Activated CD4-positive, alpha-beta T cell treated with anti-CD3 and anti-CD28 coated beads, Interleukin-10, Interleukin-2, amounts not matched to agents 100 ng/mL and 50 ng/mL, durations not matched to agents 16 hours and 8 hours (primary cell): ENCODE measurements around the gene PTPN2.
"Not testable (repeated sequence)": the region's sequence is repeated elsewhere in the genome, so short reads cannot be mapped to it uniquely, and the experiment has no call there.

ENCODE experiments used
- DNase-seq: peaks from one replicate; pipeline ENCODE4 v3.0.0-alpha.2; 2020

PTPN2 gene

DNA sequence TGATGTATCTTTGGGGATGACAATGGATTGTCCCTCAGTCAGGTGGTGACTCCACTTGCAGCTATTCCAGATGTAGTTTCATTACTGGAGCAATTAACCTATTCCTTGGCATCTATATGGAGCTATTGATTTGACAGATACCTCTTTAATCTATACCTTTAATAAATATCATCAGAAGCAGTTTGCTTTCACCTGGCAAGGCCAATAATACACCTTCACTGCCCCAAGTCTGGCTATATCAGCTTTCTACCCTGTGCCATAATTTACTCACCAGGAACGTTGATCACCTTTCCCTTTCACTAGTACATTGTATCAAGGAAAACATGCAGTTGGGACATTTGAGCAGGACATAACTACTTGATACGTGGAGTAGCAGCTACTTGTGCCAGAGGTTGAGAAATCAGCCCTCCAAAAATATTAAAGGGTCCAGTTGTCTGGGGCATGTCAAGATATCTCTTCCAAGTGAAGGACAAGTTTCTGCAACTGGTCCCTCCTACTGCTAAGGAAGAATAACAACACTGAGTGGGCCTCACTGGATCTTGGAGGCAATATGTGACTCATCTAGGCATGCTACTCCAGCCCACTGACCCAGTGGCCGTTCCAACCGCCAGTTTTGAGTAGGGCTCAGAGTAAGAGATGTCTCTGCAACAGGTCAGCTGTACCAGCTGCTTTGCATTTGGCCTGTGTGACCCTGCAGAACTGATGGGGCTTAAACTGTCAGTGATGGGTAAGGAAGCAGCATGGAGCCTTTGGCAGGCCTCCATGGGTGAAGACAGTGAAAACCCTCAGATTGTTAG, 114.2 kb downstream of the PTPN2 start:
- DNase-seq: no peak

DNA sequence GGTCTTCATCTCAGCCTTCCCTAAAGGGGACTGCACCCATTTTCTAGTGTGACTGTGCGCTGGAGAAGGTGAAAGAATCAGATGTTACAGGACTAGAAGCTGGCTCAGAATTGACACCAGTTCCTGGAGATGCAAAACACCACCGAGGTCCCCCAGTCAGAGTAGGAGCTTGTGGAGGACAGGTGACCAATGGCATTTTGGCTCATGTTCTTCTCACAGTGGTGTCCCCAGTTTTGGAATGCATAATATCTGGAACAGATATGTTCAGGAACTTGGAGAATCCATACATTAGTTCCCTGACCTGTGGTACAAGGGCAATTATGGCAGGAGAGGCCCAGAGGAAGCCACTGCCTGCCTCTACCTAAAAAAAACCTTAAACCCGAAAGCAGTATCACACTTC, 114.9 kb downstream of the PTPN2 start:
- no peak for DNase-seq

DNA sequence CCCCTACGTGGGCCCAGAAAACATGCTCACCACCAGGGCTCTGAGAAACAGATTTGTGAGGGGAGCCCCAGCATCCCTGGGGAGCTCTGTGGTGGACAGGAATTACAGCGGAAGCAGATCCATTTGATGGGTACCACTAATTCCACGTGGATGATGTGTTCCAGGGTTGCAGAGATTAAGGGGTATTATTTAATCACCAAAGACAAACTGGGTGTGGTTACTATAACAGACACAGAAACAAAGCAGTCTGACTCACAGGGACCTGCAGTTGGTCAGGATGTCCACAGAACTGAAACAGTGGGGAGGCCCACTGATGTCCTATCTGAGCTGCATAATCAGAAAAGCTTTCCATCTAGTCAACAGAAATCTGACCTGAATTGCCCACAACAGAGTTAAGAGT, 115.4 kb downstream of the PTPN2 start:
- DNase-seq: no peak

- DNase-seq: no peak
These were observed 116.4 kb downstream of the PTPN2 start for GRCh38 chr18:12767580-12768155.

GRCh38 chr18:12766986-12767433, 117.0 kb downstream of the PTPN2 start:
- DNase-seq: no peak

- DNase-seq: no peak
These were observed 118.5 kb downstream of the PTPN2 start for GRCh38 chr18:12765586-12765985.

- DNase-seq: no peak
These were observed 118.9 kb downstream of the PTPN2 start for GRCh38 chr18:12765126-12765525.

- DNase-seq: not testable (repeated sequence)
These were observed 125.5 kb downstream of the PTPN2 start for GRCh38 chr18:12758566-12758965.

- DNase-seq: not testable (repeated sequence)
These were observed 127.3 kb downstream of the PTPN2 start for GRCh38 chr18:12756619-12757239.

GRCh38 chr18:12755606-12756005, 128.4 kb downstream of the PTPN2 start:
- not testable (repeated sequence) for DNase-seq

GRCh38 chr18:12754511-12754910, 129.5 kb downstream of the PTPN2 start:
- DNase-seq: no peak

GRCh38 chr18:12751891-12752290, 132.1 kb downstream of the PTPN2 start:
- no peak for DNase-seq

DNA sequence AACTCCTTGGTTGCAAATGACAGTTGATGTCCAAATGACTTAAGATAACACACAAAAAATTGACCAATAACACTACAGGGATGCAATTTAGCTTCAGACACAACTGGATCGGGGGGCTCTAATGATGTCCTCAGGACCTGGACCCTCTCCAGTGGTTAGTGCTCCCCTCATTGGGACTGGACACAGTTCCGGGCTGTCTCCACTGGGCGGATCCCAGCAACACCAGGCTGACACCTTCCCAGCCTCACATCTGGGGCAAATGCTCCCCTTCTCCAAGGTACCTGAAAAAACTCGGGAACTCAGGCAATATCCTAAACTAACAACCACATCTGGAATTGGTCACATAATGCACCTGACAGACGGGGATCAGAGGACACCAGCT, 132.5 kb downstream of the PTPN2 start:
- no peak for DNase-seq

DNA sequence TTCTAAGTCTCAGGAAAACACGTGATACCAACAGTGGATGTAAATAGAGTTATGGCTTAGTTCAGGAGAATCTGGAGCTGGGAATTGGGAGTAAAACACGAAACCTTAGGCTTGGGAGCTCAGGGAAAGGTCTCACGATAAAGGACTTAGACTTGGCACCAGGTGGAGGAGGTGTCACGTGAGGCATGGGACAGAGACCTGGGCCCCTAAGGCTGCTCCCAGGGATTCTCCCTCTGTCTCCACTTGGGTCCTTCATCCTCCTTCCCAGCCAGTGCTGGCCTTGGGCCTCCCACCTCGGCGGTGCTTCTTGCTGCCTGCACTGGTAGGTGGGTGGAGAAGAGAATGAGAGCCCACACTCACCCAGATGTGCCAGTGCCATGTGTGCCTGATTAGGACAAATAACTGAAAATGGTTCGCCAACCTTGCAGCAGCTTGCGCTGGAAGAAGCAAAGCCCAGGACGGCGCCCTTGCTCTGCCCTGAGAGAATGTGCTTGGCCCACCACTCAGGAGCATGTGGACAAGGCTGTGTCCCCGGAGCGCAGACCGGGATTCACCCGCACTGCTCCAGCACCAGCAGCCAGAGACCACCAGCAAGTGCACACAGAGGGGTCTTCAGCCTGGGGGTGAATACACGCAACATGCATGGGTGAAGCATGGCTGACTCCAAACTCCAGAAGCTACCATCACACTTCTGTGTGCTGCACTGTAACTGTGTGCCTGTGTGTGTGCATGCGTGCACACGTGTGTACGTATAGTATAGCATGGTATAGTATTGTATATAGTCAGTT, 133.1 kb downstream of the PTPN2 start:
- DNase-seq: no peak

- peak; percentile 52 for DNase-seq
These were observed 133.8 kb downstream of the PTPN2 start for GRCh38 chr18:12750076-12750714.

- DNase-seq: no peak
These were observed 134.9 kb downstream of the PTPN2 start for GRCh38 chr18:12749121-12749520.

GRCh38 chr18:12748671-12749070, 135.4 kb downstream of the PTPN2 start:
- DNase-seq: no peak

DNA sequence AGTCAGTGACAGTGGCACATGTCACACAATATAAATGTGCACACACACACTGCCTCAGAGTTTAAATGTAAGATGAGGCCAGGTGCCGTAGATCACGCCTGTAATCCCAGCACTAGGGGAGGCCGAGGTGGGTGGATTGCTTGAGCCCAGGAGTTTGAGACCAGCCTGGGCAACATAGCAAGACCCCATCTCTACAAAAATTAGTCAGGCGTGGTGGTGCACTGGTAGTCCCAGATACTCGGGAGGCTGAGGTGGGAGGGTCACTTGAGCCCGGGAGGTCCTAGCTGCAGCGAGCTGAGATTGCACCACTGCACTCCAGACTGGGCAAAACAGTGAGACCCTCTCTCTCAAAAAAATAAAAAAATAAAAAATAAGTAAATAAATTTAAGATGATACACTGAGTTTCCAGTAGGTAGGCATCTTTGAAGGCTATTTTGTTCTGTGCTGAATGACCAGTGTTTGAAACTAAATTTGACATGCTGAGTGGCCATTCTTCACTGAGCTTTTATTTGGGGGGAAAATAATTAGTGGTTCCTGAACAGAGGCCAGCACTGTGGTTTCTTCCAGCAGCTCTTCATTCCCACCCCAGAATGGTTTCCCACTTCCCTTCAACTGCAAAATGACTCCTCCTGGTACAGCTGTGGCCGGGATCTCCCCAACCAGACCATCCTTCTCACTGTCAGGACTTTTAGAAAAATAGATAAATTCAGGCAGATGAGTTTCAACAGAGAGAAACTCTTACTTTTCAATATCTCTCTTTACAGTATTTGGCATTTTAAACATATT, 136.3 kb downstream of the PTPN2 start:
- no peak for DNase-seq

DNA sequence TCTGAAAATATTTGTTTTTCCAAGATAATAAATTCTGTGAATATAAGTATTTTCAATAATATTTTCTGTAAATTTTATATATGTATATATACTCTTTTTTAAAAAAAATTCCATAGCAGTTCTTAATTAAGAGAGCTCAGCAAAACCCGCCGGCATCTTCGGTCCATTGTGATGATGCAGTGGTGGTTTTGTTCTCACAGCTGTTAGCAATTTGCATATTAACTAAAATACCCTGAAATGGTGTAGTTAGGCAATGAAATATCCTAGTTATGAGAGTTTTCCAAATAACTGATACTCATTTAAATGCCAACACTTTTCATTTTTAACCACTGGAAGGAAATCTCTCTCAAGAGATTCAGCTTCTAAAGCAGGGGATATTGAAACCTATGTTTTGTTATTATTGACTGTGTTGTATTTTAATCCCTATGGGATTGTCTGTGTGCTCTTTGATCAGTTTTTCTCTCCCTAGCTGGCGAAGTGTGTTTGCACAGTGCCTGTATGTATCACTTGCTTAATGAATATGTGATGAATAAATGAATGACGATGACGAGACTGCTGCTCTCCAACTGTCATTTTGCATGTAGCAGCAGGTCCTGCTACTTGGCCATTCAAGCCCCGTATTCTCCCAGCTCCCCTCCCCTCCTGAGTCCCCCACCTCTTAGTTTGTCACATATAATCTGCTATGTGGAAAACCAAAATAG, 138.8 kb downstream of the PTPN2 start:
- DNase-seq: no peak

- DNase-seq: peak; percentile 42
These were observed 139.9 kb downstream of the PTPN2 start for GRCh38 chr18:12744103-12744502.

GRCh38 chr18:12742453-12742852, 141.6 kb downstream of the PTPN2 start:
- DNase-seq: no peak
